ENCODE results near the gene GKN2. TPM values are rescaled to one million over a fixed set of nuclear protein-coding genes. Genes with fewer than 3 reads are reported as not detected.

The GKN2 gene
- total and polyA plus RNA-seq, 8 donors, result 0.07 to 1.6 TPM; not detected in 6

DNA sequence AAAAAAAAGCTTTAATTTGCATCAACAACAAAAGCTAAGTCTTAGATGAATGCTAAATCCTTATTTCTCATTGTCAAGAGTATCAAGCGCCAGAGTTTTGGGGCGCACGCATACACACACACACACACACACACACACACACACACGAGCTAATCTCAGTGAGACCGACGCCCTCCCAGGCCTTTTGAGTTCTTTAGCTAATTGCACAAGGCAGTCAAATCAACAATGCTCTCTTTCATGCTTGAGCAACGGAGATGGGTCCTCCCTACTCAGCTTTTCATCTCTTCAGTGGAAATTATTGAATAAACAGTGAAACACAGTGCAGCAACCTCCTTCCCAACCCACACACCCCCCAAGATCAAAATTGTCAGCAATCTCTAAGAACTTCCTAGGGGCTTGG is 41.0 kb upstream of the GKN2 start:
- TF ChIP-seq, protein P1, sequence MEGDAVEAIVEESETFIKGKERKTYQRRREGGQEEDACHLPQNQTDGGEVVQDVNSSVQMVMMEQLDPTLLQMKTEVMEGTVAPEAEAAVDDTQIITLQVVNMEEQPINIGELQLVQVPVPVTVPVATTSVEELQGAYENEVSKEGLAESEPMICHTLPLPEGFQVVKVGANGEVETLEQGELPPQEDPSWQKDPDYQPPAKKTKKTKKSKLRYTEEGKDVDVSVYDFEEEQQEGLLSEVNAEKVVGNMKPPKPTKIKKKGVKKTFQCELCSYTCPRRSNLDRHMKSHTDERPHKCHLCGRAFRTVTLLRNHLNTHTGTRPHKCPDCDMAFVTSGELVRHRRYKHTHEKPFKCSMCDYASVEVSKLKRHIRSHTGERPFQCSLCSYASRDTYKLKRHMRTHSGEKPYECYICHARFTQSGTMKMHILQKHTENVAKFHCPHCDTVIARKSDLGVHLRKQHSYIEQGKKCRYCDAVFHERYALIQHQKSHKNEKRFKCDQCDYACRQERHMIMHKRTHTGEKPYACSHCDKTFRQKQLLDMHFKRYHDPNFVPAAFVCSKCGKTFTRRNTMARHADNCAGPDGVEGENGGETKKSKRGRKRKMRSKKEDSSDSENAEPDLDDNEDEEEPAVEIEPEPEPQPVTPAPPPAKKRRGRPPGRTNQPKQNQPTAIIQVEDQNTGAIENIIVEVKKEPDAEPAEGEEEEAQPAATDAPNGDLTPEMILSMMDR (IDR thresholded peaks at IDR 0.05), result no peak
- no peak overlapping the region for H3K4me3 ChIP-seq
- WGBS, 2 donors, result 73 to 78% methylated on average over 7 of the region's 7 CpGs
- intact Hi-C loops (cut with DNase I), result no loop called here
- FAIRE-seq, result no peak
- no peaks in the 10 kb centered on the region for H3K9me3 ChIP-seq
- no peak for ATAC-seq
- H3K27me3 ChIP-seq, result no peaks in the 10 kb centered on the region
- DNase-seq, result no peak
- no peaks in the 10 kb centered on the region for H3K36me3 ChIP-seq
- H3K27ac ChIP-seq, result no peak overlapping the region
- H3K4me1 ChIP-seq, result no peaks in the 10 kb centered on the region

DNA sequence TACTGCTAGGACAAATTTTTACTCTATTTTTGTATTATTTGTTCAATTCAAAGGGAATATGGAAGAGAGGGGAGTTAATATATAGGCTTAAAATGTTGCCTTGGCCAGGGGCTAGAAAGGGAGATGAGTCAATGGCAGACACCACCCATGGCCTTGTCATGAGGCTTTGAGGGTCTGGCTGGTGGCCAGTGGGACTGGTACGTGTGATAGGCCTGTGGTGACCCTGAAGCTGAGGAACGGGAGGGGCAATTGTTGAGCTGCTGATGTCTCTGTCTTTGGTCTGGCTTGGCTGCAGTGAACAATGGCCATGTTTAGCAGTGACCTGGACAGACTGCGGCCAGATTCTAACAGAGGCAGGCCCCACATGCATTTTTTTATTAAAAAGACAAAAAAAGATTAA is 40.2 kb upstream of the GKN2 start:
- H3K27ac ChIP-seq, result no peak overlapping the region
- ATAC-seq (no peak), FAIRE-seq (no peak), DNase-seq (no peak)
- 68 to 73% methylated on average over 3 of the region's 3 CpGs for WGBS, 2 donors
- no peaks in the 10 kb centered on the region for H3K36me3 ChIP-seq
- no peaks in the 10 kb centered on the region for H3K27me3 ChIP-seq
- H3K4me3 ChIP-seq, result no peak overlapping the region
- no peaks in the 10 kb centered on the region for H3K4me1 ChIP-seq
- TF ChIP-seq, protein P1 (IDR thresholded peaks at IDR 0.05), result no peak
- intact Hi-C loops (cut with DNase I), result no loop called here
- H3K9me3 ChIP-seq, result no peaks in the 10 kb centered on the region

DNA sequence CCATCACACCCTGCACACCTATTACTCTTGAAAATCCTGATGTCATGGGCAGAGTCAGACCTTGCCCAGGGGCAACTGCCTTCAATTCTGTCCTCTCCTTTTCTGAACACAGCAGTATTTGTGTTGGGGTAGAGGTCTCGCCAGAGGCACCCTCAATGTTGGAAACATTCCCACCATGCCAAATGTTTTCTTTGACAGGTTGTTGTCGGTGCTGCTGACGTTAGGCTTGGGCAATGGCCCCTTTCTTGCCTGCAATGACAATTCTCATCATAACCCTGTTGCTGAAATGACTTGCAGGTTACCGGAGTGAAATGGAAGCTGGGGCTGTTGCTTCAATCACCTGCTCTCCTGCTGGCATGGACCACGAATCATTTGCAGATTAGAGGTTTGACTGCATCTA is 39.6 kb upstream of the GKN2 start:
- Histone ChIP-seq H3K27me3 (no peaks in the 10 kb centered on the region), H3K4me1 (no peaks in the 10 kb centered on the region), H3K9me3 (no peaks in the 10 kb centered on the region), H3K4me3 (no peak overlapping the region), H3K36me3 (no peaks in the 10 kb centered on the region), H3K27ac (no peak overlapping the region)
- WGBS, 2 donors, result 79 to 88% methylated on average over 5 of the region's 5 CpGs
- TF ChIP-seq, protein P1 (IDR thresholded peaks at IDR 0.05), result no peak
- ATAC-seq (no peak), FAIRE-seq (no peak), DNase-seq (no peak)
- intact Hi-C loops (cut with DNase I), result no loop called here

DNA sequence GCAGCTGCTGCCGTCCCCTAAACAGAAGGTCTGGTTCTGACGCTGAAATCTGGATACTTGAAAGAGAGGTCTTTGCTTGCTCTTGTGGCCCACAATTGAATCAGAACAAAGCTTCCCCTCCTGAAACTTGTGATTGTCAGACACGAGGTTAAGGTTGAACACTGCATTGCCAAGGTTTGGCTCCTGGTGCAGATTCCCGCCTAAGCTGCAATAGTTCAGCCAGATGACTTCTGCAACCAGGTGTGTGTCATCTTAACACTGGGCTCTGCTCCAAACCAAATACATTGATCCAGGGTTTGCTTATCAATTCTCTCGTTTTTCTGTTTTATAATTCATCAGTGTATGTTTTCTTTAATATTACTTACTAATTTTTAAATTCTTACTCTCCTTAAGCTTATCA is 36.3 kb upstream of the GKN2 start:
- WGBS, 2 donors, result 28 to 31% methylated on average over 5 of the region's 5 CpGs
- H3K4me3 ChIP-seq, result no peak overlapping the region
- no peak for DNase-seq
- H3K27me3 ChIP-seq, result no peaks in the 10 kb centered on the region
- H3K4me1 ChIP-seq, result no peaks in the 10 kb centered on the region
- ATAC-seq, result no peak
- H3K27ac ChIP-seq, result no peak overlapping the region
- TF ChIP-seq, protein P1 (IDR thresholded peaks at IDR 0.05), result no peak
- intact Hi-C loops (cut with DNase I), result no loop called here
- no peak for FAIRE-seq
- H3K36me3 ChIP-seq, result no peaks in the 10 kb centered on the region
- H3K9me3 ChIP-seq, result no peaks in the 10 kb centered on the region

DNA sequence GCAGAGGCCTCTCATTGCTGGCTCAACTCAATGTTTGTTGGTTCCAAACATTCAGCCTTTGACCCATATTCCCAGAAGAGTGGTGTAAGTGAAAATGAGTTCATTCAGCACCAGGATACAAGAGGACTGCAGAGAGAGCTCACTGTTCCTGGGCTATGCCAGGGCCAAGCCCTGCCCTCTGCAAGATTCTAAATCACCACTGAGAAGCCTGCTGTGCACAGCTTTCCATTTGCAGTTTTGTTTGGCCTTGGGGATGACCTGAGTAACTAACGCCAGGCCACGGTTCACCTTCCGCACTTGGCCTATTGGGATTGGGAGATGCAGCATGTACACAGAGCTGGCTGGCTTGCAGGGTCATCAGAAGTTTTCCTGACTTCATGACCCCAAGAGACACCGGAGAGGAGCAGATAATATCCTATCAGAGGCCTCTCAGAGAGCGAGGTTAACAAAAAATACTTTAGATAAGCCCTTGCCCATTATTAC is 34.4 kb upstream of the GKN2 start:
- TF ChIP-seq, protein P1 (IDR thresholded peaks at IDR 0.05), result no peak
- intact Hi-C loops (cut with DNase I), result no loop called here
- Histone ChIP-seq H3K4me1 (no peaks in the 10 kb centered on the region), H3K9me3 (no peaks in the 10 kb centered on the region), H3K27ac (no peak overlapping the region), H3K27me3 (no peaks in the 10 kb centered on the region), H3K4me3 (no peak overlapping the region), H3K36me3 (no peaks in the 10 kb centered on the region)
- WGBS, 2 donors, result 83 to 87% methylated on average over 5 of the region's 5 CpGs
- FAIRE-seq, result no peak
- no peak for DNase-seq
- ATAC-seq, result peak in 1 of 4 donors; percentile 34
